ENCODE results near the gene OTUB1.
"Not testable (repeated sequence)": the region's sequence is repeated elsewhere in the genome, so short reads cannot be mapped to it uniquely, and the experiment has no call there.

OTUB1 gene

DNA sequence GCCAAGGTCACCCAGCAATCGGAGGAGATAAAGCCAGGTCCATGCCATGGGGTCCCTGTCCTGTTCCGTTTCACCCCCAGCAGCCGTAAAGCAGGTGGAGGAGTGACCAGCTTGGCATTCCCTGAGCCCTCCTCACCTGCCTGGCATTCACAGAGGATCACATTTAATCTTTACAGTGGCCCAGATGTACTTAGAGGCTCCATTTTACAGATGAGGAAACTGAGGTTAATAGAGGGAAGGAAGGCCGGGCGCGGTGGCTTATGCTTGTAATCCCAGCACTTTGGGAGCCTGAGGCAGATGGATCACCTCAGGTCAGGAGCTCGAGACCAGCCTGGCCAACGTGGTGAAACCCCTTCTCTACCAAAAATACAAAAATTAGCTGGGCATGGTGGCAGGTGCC, 61.1 kb downstream of the OTUB1 start:
- not testable (repeated sequence) for H3K4me3 Mint-ChIP-seq; DNase-seq (ENCODE audit: low spot score in 2 of 2); H3K27me3 Mint-ChIP-seq; ATAC-seq (ENCODE audit: low read depth); H3K36me3 Mint-ChIP-seq; H3K27ac Mint-ChIP-seq; H3K9me3 Mint-ChIP-seq; H3K4me1 Mint-ChIP-seq
